ENCODE measurements around the gene GCSAML.
"Not testable (repeated sequence)": the region's sequence is repeated elsewhere in the genome, so short reads cannot be mapped to it uniquely, and the experiment has no call there.

GCSAML gene

GRCh38 chr1:247548769-247549182 is at the start of gene GCSAML:
TSS of gene GCSAML (plus strand) at chr1:247549134. CDS start at chr1:247549192, 58 bp downstream.
- Histone ChIP-seq H3K4me3 (ENCODE audit: low read length) (no peak within 1 kb of the TSS), H3K27ac (ENCODE audit: low read length) (no peak within 1 kb of the TSS), H3K4me1 (ENCODE audit: insufficient read depth, low read length) (peaks cover 9% of the 10 kb centered on the region; the same call in 1 of the 2 replicates), H3K27me3 (ENCODE audit: insufficient read depth, low read length) (no peaks in the 10 kb centered on the region), H3K9me3 (ENCODE audit: insufficient read depth, low read depth, low read length) (no peaks in the 10 kb centered on the region), H3K9ac (ENCODE audit: low read depth, low read length) (no peak within 1 kb of the TSS), H3K36me3 (ENCODE audit: insufficient read depth, low read depth, low read length) (no peaks in the 10 kb centered on the region)

GRCh38 chr1:247500865-247501264 is 48.1 kb upstream of the GCSAML start:
- Histone ChIP-seq H3K4me3 (ENCODE audit: low read length) (no peak overlapping the region), H3K4me1 (ENCODE audit: insufficient read depth, low read length) (no peaks in the 10 kb centered on the region), H3K36me3 (ENCODE audit: insufficient read depth, low read depth, low read length) (no peaks in the 10 kb centered on the region), H3K9ac (ENCODE audit: low read depth, low read length) (no peak overlapping the region), H3K9me3 (ENCODE audit: insufficient read depth, low read depth, low read length) (no peaks in the 10 kb centered on the region), H3K27me3 (ENCODE audit: insufficient read depth, low read length) (no peaks in the 10 kb centered on the region), H3K27ac (ENCODE audit: low read length) (no peak overlapping the region)

GRCh38 chr1:247506831-247507230 is 42.1 kb upstream of the GCSAML start:
- no peaks in the 10 kb centered on the region for H3K27me3 ChIP-seq (ENCODE audit: insufficient read depth, low read length)
- H3K27ac ChIP-seq (ENCODE audit: low read length): no peak overlapping the region

GRCh38 chr1:247517795-247518612 is 30.9 kb upstream of the GCSAML start:
- Histone ChIP-seq H3K9ac (ENCODE audit: low read depth, low read length) (no peak overlapping the region), H3K27me3 (ENCODE audit: insufficient read depth, low read length) (no peaks in the 10 kb centered on the region), H3K4me3 (ENCODE audit: low read length) (no peak overlapping the region), H3K9me3 (ENCODE audit: insufficient read depth, low read depth, low read length) (peaks cover 6% of the 10 kb centered on the region; the same call in 1 of the 2 replicates), H3K4me1 (ENCODE audit: insufficient read depth, low read length) (no peaks in the 10 kb centered on the region), H3K36me3 (ENCODE audit: insufficient read depth, low read depth, low read length) (no peaks in the 10 kb centered on the region), H3K27ac (ENCODE audit: low read length) (no peak overlapping the region)

More at GRCh38 chr1:247506831-247507230, 42.1 kb upstream of the GCSAML start:
- Histone ChIP-seq H3K36me3 (ENCODE audit: insufficient read depth, low read depth, low read length) (no peaks in the 10 kb centered on the region), H3K4me1 (ENCODE audit: insufficient read depth, low read length) (no peaks in the 10 kb centered on the region), H3K9me3 (ENCODE audit: insufficient read depth, low read depth, low read length) (no peaks in the 10 kb centered on the region), H3K4me3 (ENCODE audit: low read length) (no peak overlapping the region), H3K9ac (ENCODE audit: low read depth, low read length) (no peak overlapping the region)

GRCh38 chr1:247518613-247518891 is 30.4 kb upstream of the GCSAML start:
- Histone ChIP-seq H3K27me3 (ENCODE audit: insufficient read depth, low read length) (no peaks in the 10 kb centered on the region), H3K4me1 (ENCODE audit: insufficient read depth, low read length) (no peaks in the 10 kb centered on the region), H3K9ac (ENCODE audit: low read depth, low read length) (no peak overlapping the region), H3K4me3 (ENCODE audit: low read length) (no peak overlapping the region), H3K9me3 (ENCODE audit: insufficient read depth, low read depth, low read length) (peaks cover 6% of the 10 kb centered on the region; the same call in 1 of the 2 replicates), H3K27ac (ENCODE audit: low read length) (no peak overlapping the region), H3K36me3 (ENCODE audit: insufficient read depth, low read depth, low read length) (no peaks in the 10 kb centered on the region)

- H3K36me3 ChIP-seq (ENCODE audit: insufficient read depth, low read depth, low read length); H3K4me3 ChIP-seq (ENCODE audit: low read length); H3K27ac ChIP-seq (ENCODE audit: low read length); H3K9me3 ChIP-seq (ENCODE audit: insufficient read depth, low read depth, low read length); H3K27me3 ChIP-seq (ENCODE audit: insufficient read depth, low read length); H3K9ac ChIP-seq (ENCODE audit: low read depth, low read length); H3K4me1 ChIP-seq (ENCODE audit: insufficient read depth, low read length): not testable (repeated sequence)
Measured at GRCh38 chr1:247521886-247522285, 27.0 kb upstream of the GCSAML start.

- Histone ChIP-seq H3K27me3 (ENCODE audit: insufficient read depth, low read length) (no peaks in the 10 kb centered on the region), H3K9me3 (ENCODE audit: insufficient read depth, low read depth, low read length) (no peaks in the 10 kb centered on the region), H3K9ac (ENCODE audit: low read depth, low read length) (no peak overlapping the region), H3K36me3 (ENCODE audit: insufficient read depth, low read depth, low read length) (no peaks in the 10 kb centered on the region), H3K27ac (ENCODE audit: low read length) (no peak overlapping the region), H3K4me3 (ENCODE audit: low read length) (no peak overlapping the region), H3K4me1 (ENCODE audit: insufficient read depth, low read length) (no peaks in the 10 kb centered on the region)
Measured at GRCh38 chr1:247528812-247529474, 20.0 kb upstream of the GCSAML start.

GRCh38 chr1:247529771-247530355 is 19.1 kb upstream of the GCSAML start:
- Histone ChIP-seq H3K9me3 (ENCODE audit: insufficient read depth, low read depth, low read length) (no peaks in the 10 kb centered on the region), H3K9ac (ENCODE audit: low read depth, low read length) (no peak overlapping the region), H3K36me3 (ENCODE audit: insufficient read depth, low read depth, low read length) (no peaks in the 10 kb centered on the region), H3K4me1 (ENCODE audit: insufficient read depth, low read length) (no peaks in the 10 kb centered on the region), H3K4me3 (ENCODE audit: low read length) (no peak overlapping the region), H3K27ac (ENCODE audit: low read length) (no peak overlapping the region), H3K27me3 (ENCODE audit: insufficient read depth, low read length) (no peaks in the 10 kb centered on the region)

- Histone ChIP-seq H3K27ac (ENCODE audit: low read length) (no peak overlapping the region), H3K4me1 (ENCODE audit: insufficient read depth, low read length) (no peaks in the 10 kb centered on the region), H3K4me3 (ENCODE audit: low read length) (no peak overlapping the region), H3K36me3 (ENCODE audit: insufficient read depth, low read depth, low read length) (no peaks in the 10 kb centered on the region), H3K9ac (ENCODE audit: low read depth, low read length) (no peak overlapping the region), H3K27me3 (ENCODE audit: insufficient read depth, low read length) (no peaks in the 10 kb centered on the region), H3K9me3 (ENCODE audit: insufficient read depth, low read depth, low read length) (no peaks in the 10 kb centered on the region)
Measured at GRCh38 chr1:247530785-247531184, 18.1 kb upstream of the GCSAML start.

GRCh38 chr1:247531937-247532336 is 17.0 kb upstream of the GCSAML start:
- Histone ChIP-seq H3K36me3 (ENCODE audit: insufficient read depth, low read depth, low read length) (no peaks in the 10 kb centered on the region), H3K27ac (ENCODE audit: low read length) (no peak overlapping the region), H3K27me3 (ENCODE audit: insufficient read depth, low read length) (no peaks in the 10 kb centered on the region), H3K9me3 (ENCODE audit: insufficient read depth, low read depth, low read length) (no peaks in the 10 kb centered on the region), H3K4me1 (ENCODE audit: insufficient read depth, low read length) (no peaks in the 10 kb centered on the region), H3K9ac (ENCODE audit: low read depth, low read length) (no peak overlapping the region), H3K4me3 (ENCODE audit: low read length) (no peak overlapping the region)

GRCh38 chr1:247535402-247535801 is 13.5 kb upstream of the GCSAML start:
- Histone ChIP-seq H3K36me3 (ENCODE audit: insufficient read depth, low read depth, low read length) (no peaks in the 10 kb centered on the region), H3K27me3 (ENCODE audit: insufficient read depth, low read length) (no peaks in the 10 kb centered on the region), H3K4me1 (ENCODE audit: insufficient read depth, low read length) (no peaks in the 10 kb centered on the region; the same call in 1 of the 2 replicates), H3K9ac (ENCODE audit: low read depth, low read length) (no peak overlapping the region), H3K27ac (ENCODE audit: low read length) (no peak overlapping the region), H3K4me3 (ENCODE audit: low read length) (no peak overlapping the region), H3K9me3 (ENCODE audit: insufficient read depth, low read depth, low read length) (no peaks in the 10 kb centered on the region)

GRCh38 chr1:247536340-247536739 is 12.6 kb upstream of the GCSAML start, which contains the start of gene OR2C3:
TSS of gene OR2C3 (minus strand) at chr1:247536440. CDS start at chr1:247532511, 3,929 bp downstream.
- H3K4me3 ChIP-seq (ENCODE audit: low read length): no peak within 1 kb of the TSS
- no peaks in the 10 kb centered on the region for H3K27me3 ChIP-seq (ENCODE audit: insufficient read depth, low read length)
- H3K4me1 ChIP-seq (ENCODE audit: insufficient read depth, low read length): no peaks in the 10 kb centered on the region; the same call in 1 of the 2 replicates
- H3K36me3 ChIP-seq (ENCODE audit: insufficient read depth, low read depth, low read length): no peaks in the 10 kb centered on the region
- H3K9me3 ChIP-seq (ENCODE audit: insufficient read depth, low read depth, low read length): no peaks in the 10 kb centered on the region
- H3K9ac ChIP-seq (ENCODE audit: low read depth, low read length): no peak within 1 kb of the TSS
- H3K27ac ChIP-seq (ENCODE audit: low read length): no peak within 1 kb of the TSS

All from iPS-20b (cell line).